NCI-H1417 (cell line): Measurements from ENCODE around the gene TFPI2.

Source experiments
- DNase-seq, 3 experiments: peaks; one replicate each; lab custom pipeline; 2025; lab: John Stamatoyannopoulos, UW

Gene TFPI2

DNA sequence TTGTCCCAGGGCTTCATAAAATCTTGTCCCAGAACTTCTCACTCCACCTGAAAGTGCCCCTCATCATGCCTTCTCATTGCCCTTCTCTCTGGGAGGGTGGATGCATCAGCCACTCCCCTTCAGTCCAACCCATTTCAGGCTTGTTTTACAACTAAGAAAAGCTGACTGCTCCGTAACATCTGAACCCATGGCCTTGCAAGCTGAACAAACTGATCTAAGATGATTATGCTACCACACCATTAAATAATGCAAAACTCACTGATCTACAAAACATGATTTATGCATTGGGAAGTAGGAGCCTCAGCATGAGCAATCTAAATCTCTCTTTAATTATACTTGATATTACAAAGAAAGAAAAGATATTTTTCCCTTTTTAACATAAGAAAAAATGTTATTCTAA lies 34.8 kb downstream of the TFPI2 start:
- no peak for DNase-seq

GRCh38 chr7:93854480-93854879 lies 36.1 kb downstream of the TFPI2 start:
- DNase-seq = no peak

- no peak for DNase-seq
Observed at GRCh38 chr7:93851536-93851935, 39.0 kb downstream of the TFPI2 start.

DNA sequence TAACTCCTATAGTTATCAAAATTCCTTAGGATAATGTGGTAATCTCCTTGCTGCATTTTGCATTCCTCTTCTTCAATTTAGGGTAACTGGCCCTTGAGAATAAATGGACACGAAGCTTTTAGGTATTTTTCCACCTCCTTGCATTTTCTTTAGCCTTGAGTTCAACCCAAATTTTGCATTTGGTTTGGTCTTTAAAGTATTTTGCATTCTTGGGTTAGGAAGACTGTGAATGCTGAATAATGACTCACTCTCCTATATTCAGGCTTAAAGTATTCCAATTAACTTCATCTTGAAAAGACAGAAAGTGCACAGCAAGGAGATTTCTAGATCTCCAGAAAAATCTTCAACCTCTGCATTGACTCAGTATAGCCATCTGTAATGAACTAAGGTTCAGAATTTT lies 47.3 kb downstream of the TFPI2 start:
- no peak for DNase-seq

- no peak for DNase-seq
Observed at GRCh38 chr7:93838966-93839365, 51.6 kb downstream of the TFPI2 start.

DNA sequence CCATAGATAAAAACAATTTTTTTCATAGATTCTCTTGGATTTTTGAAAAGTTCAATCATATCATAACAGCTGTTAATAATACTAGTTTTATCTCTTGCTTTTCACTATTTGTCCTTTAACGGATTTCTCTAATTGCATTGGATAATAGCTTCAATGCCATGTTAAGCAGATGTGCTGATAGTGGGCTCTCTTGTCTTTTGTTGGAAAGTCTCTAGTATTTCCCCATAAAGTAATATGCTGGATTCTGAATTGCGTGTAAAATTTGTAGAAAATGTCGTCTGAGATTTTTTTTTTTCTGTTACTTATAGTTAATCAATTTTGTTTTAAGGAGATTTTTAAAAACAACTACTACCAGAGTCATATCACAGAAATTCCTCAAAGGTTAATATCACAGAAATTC lies 53.3 kb downstream of the TFPI2 start:
- no peak for DNase-seq

DNA sequence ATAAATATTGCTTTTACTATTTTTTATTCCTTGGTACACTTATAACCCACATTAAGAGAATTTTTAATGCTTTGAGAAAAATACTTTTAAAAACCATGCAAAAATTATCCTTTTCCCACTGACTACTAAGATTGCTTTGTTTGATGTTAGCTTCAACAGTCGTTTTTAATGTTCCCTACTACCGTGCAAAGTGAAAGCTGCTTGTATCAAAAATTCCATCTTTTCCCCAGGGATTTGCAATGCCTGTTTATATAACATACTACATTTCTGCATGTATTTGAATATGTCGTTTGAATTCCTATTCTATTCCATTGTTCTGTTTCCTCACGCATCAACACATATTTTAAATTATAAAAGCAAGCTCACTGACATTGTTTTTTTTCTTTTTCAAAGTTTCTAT lies 54.4 kb downstream of the TFPI2 start:
- DNase-seq = no peak

GRCh38 chr7:93835702-93836101 lies 54.9 kb downstream of the TFPI2 start:
- DNase-seq = no peak
